Diencephalon (tissue), 1 donor: Measurements from ENCODE around the gene GOLGA6B. TPM values are rescaled to one million over a fixed set of nuclear protein-coding genes. Genes with fewer than 3 reads are reported as not detected.

Source experiments
- small RNA-seq: library from RNA; depleted of rRNA; stranded (forward); fragments of <200 nt; gene quantifications from one replicate; pipeline ENCODE3, GENCODE V24; 2014
- total RNA-seq: library from RNA; depleted of rRNA; stranded (reverse); fragments of >200 nt; gene quantifications from one replicate; pipeline ENCODE4 v1.2.3, GENCODE V29; 2014

GOLGA6B gene
- not detected for total RNA-seq

GRCh38 chr15:72654397-72654796 lies at the start of gene GOLGA6B:
TSS of gene GOLGA6B (plus strand) at chr15:72654697. CDS start at chr15:72654738, 41 bp downstream.

GRCh38 chr15:72685925-72686794 lies 31.7 kb downstream of the GOLGA6B start, which contains the start of the genes BBS4 and HIGD2B:
TSS of gene BBS4 (plus strand) at chr15:72686207. CDS start at chr15:72686228, 21 bp downstream.
TSS of gene HIGD2B (minus strand) at chr15:72686182. CDS start at chr15:72676374, 9,808 bp downstream.

Small RNA genes lying within 50 kb of the gene (small RNA-seq; reads per million reads assigned to genes)
- gene RN7SL853P, result not detected

Other genes starting within 250 kb of the GOLGA6B start
- gene ARIH1, start 180.4 kb upstream of the GOLGA6B start, total RNA-seq, result 46.8 TPM
- gene HIGD2B, start 31.5 kb downstream of the GOLGA6B start, total RNA-seq, result not detected
- gene BBS4, start 31.5 kb downstream of the GOLGA6B start, total RNA-seq, result 36.9 TPM
- 38.8 TPM for gene ADPGK, start 129.1 kb downstream of the GOLGA6B start, total RNA-seq